Large intestine (tissue), 3 donors: ENCODE measurements around the gene PACS2. TPM values are rescaled to one million over a fixed set of nuclear protein-coding genes. Genes with fewer than 3 reads are reported as not detected.

Experiments used
- DNase-seq, 2 donors: peaks; one replicate each; pipeline versions ENCODE4 v3.0.0 to v3.0.0-alpha.2; 2013
- H3K27ac ChIP-seq: one replicate; pipeline ENCODE4 v1.5.1; 2013; ENCODE audit warnings: low read length
- H3K27me3 ChIP-seq: 2 replicates; pipeline ENCODE4 v1.6.1; 2013; ENCODE audit warnings: low read length; ENCODE audit not compliant: control insufficient read depth, insufficient read depth
- H3K36me3 ChIP-seq: 2 replicates; pipeline ENCODE4 v1.6.1; 2013; ENCODE audit warnings: low read length; ENCODE audit not compliant: control insufficient read depth, insufficient read depth
- H3K4me1 ChIP-seq: one replicate; pipeline ENCODE4 v1.6.1; 2013; ENCODE audit warnings: low read length; ENCODE audit not compliant: control insufficient read depth, insufficient read depth
- H3K4me3 ChIP-seq: one replicate; pipeline ENCODE4 v1.5.1; 2013; ENCODE audit warnings: low read length
- H3K9me3 ChIP-seq: one replicate; pipeline ENCODE4 v1.6.1; 2013; ENCODE audit warnings: mild to moderate bottlenecking, low read depth, low read length, moderate library complexity; ENCODE audit not compliant: control insufficient read depth
- WGBS: methylation state at CpG from one replicate; pipeline ENCODE4 v1.1.5; 2013; ENCODE audit warnings: low lambda C conversion rate; ENCODE audit not compliant: insufficient coverage; 5-methylcytosine and 5-hydroxymethylcytosine counted together
- polyA plus RNA-seq: library from polyadenylated mRNA; unstranded; fragments of 120-200 nt; gene quantifications from one replicate; pipeline ENCODE4 v1.2.1, GENCODE V29; 2013

Gene PACS2
- polyA plus RNA-seq, 1 donor = 54.6 TPM

DNA sequence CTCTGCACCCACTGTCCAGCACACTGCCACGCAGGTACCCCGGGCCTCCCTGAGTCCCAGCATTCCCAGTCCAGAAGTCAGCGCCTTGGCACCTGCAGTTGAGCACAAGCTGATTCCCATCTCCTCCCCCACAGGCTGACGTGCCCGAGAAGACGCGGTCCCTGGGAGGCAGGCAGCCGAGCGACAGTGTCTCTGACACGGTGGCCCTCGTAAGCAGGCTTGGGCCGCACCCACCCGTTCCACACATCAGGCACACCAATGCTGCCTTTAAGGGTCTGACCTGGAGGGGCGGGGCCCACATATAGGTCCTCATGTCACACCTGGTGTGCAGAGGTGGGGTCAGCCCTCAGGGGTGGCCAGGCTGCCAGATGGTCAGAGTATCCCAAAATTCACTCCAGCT, 65.4 kb downstream of the PACS2 start:
- DNase-seq = no peak
- Histone ChIP-seq H3K4me3 (no peak overlapping the region), H3K27ac (no peak overlapping the region), H3K4me1 (no peaks in the 10 kb centered on the region), H3K27me3 (no peaks in the 10 kb centered on the region), H3K9me3 (no peaks in the 10 kb centered on the region), H3K36me3 (peaks cover 41% of the 10 kb centered on the region)
- no CpG with 5 or more reads among the region's 14 CpGs for WGBS

DNA sequence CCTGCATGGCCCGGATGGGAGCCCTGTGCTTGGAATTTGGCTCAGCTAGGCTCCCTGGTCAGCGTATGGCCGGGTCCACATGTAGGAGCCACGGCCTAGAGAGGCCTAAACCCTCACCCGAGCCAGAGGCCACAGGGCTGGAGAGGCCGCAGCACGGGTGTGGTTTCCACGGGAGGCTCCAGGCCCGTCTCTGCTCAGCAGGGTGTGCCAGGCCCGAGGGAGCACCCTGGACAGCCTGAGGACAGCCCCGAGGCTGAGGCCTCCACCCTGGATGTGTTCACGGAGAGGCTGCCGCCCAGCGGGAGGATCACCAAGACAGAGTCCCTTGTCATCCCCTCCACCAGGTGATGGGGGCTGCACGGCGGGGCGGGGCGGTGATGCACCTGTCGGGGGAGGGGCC, 66.2 kb downstream of the PACS2 start:
- no CpG with 5 or more reads among the region's 19 CpGs for WGBS
- no peaks in the 10 kb centered on the region for H3K9me3 ChIP-seq
- H3K27ac ChIP-seq = no peak overlapping the region
- H3K36me3 ChIP-seq = peaks cover 46% of the 10 kb centered on the region
- no peak overlapping the region for H3K4me3 ChIP-seq
- no peaks in the 10 kb centered on the region for H3K27me3 ChIP-seq
- DNase-seq = no peak
- no peaks in the 10 kb centered on the region for H3K4me1 ChIP-seq

DNA sequence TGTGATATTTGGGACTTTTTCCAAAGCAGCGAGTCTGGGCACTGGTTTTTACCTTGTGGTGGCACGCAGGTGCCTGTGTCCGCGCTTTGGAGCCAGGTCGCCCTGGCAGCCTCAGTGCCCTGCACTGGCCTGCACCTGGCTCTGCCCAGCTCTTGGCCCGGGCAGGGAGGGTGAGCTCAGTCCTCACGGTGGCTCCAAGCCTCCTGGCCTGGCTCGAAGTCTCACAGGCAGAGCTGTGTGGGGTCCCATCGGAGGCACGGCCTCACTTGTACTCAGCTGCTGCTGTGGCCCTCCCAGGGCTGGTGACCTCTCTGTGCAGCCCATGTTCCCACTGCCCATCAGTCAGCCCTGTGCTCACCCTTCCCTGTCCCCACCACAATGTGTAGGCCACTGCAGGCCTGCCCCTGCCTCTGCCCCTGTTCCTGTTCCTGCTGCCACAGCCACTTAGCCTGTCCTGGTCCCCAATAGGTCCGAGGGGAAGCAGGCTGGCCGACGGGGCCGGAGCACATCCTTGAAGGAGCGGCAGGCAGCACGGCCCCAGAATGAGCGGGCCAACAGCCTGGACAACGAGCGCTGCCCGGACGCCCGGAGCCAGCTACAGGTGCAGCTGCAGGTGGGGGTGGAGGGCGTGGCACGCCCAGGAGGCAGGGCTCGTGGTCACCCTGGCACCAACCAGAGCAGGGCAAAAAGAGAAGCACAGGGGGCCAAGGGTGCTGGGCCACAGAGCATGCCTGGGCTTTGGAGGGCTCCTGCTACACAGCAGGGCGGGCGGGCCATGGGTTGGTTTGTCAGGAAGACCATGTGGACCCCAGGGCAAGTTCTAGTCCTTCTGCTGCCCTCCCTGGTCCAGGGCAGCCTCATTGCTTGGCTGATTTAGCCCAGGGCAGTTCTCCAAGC, 67.1 kb downstream of the PACS2 start:
- H3K9me3 ChIP-seq = no peaks in the 10 kb centered on the region
- WGBS = no CpG with 5 or more reads among the region's 27 CpGs
- H3K4me3 ChIP-seq = no peak overlapping the region
- H3K27me3 ChIP-seq = no peaks in the 10 kb centered on the region
- no peak overlapping the region for H3K27ac ChIP-seq
- peaks cover 50% of the 10 kb centered on the region for H3K36me3 ChIP-seq
- no peaks in the 10 kb centered on the region for H3K4me1 ChIP-seq
- no peak for DNase-seq

DNA sequence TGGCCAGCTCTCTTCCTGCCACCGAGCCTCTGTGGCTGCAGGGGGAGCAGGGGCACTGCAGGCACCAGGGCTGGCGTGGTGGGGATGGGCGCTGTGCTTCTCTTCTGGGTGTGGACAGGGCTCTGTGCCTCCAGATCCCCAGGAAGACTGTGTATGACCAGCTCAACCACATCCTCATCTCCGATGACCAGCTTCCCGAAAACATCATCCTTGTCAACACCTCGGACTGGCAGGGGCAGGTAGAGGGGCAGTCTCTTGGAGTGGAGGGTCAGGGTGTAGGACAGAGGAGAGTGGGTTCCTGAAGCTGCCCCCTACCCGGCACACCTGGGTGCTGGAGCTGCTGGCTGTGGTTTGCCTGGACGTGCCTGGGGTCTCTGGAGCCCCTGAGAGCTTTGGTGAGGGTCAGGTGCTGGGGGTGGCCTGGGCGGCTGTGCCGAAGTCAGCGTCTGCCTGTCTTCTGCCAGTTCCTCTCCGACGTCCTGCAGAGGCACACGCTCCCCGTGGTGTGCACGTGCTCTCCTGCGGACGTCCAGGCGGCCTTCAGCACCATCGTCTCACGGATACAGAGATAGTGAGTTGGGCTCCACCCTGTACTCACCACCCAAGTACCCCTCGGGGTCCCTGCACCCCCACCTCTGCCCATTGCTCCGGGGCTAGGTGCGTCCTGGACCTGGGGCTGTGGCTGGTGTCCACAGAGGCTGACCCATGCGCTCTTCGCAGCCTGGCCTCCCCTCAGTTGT, 68.0 kb downstream of the PACS2 start:
- Histone ChIP-seq H3K4me3 (no peak overlapping the region), H3K4me1 (no peaks in the 10 kb centered on the region), H3K36me3 (peaks cover 58% of the 10 kb centered on the region), H3K27me3 (no peaks in the 10 kb centered on the region), H3K9me3 (no peaks in the 10 kb centered on the region), H3K27ac (no peak overlapping the region)
- DNase-seq = no peak
- whole genome bisulfite sequencing = no CpG with 5 or more reads among the region's 26 CpGs

GRCh38 chr14:105383083-105383730, 68.7 kb downstream of the PACS2 start:
- peaks cover 60% of the 10 kb centered on the region for H3K36me3 ChIP-seq
- no peaks in the 10 kb centered on the region for H3K27me3 ChIP-seq
- no peak overlapping the region for H3K4me3 ChIP-seq
- no peaks in the 10 kb centered on the region for H3K4me1 ChIP-seq
- H3K27ac ChIP-seq = no peak overlapping the region
- DNase-seq = no peak
- no peaks in the 10 kb centered on the region for H3K9me3 ChIP-seq
- WGBS = no CpG with 5 or more reads among the region's 32 CpGs

DNA sequence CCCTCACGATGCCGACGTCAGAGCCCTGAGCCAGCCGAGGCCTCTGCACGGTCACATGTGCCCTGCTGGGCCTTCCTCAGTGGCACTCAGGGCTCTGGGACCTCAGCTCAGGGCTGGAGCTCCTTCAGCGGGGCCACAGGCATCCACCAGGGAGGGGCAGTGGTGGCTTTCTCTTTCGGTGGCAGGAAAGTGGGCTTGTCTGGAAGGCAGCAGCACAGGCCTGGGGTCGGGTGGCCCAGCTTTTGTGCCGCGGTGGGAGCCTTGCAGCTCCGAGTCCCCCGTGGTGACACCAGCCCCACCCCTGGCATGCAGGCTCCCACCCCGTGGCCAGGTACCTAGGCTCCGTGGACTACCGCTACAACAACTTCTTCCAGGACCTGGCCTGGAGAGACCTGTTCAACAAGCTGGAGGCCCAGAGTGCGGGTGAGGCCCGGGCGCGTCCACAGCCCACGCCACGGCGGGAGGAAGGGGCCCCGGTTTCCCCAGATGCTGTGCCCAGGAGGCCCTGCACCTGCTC, 69.6 kb downstream of the PACS2 start:
- Histone ChIP-seq H3K27ac (no peak overlapping the region), H3K9me3 (no peaks in the 10 kb centered on the region), H3K4me1 (no peaks in the 10 kb centered on the region), H3K27me3 (no peaks in the 10 kb centered on the region), H3K4me3 (no peak overlapping the region), H3K36me3 (peaks cover 60% of the 10 kb centered on the region)
- no CpG with 5 or more reads among the region's 23 CpGs for WGBS
- DNase-seq = no peak

GRCh38 chr14:105384605-105385321, 70.2 kb downstream of the PACS2 start:
- H3K36me3 ChIP-seq = peaks cover 57% of the 10 kb centered on the region
- WGBS = no CpG with 5 or more reads among the region's 29 CpGs
- H3K9me3 ChIP-seq = no peaks in the 10 kb centered on the region
- H3K27me3 ChIP-seq = no peaks in the 10 kb centered on the region
- no peak overlapping the region for H3K27ac ChIP-seq
- no peaks in the 10 kb centered on the region for H3K4me1 ChIP-seq
- no peak for DNase-seq
- no peak overlapping the region for H3K4me3 ChIP-seq

- WGBS = no CpG with 5 or more reads among the region's 19 CpGs
- peaks cover 54% of the 10 kb centered on the region for H3K36me3 ChIP-seq
- no peak for DNase-seq
These were observed 70.7 kb downstream of the PACS2 start for GRCh38 chr14:105385322-105385637.

DNA sequence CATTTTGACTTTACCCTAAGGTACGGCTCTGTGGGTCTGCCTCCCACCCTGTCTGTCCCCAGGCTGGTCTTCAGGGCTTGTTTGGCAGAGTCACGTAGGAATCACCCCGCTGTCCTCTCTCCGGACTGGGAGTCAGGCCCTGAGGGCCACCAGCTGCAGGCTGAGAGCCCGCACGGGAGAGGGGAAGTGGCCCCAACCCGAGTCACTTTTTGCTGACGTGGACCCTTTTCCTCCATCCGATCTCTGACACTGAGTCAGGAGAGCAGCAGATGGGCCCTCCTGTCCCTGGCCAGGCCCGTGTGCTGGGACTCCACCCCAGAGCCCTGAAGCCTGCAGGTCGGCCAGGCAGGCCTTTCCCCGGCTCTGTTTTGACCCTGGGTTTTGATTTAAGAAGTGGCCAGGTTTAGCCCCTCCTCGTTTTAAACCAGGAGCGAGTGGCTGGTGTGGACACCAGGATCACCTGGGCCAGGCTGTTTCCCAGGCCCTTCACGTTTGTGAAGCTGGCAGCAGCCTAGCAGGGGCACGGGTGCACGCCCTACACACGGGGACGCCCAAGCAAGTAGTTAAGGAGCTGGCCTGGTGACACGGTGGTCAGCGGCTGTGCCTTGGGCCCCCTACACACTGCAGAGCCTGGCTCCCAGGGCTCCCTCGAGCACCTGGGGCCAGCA, 71.3 kb downstream of the PACS2 start:
- no peak for DNase-seq
- Histone ChIP-seq H3K9me3 (no peaks in the 10 kb centered on the region), H3K27ac (no peak overlapping the region), H3K27me3 (no peaks in the 10 kb centered on the region), H3K4me1 (no peaks in the 10 kb centered on the region), H3K36me3 (peaks cover 51% of the 10 kb centered on the region), H3K4me3 (no peak overlapping the region)
- WGBS = no CpG with 5 or more reads among the region's 22 CpGs

More at GRCh38 chr14:105385322-105385637, 70.7 kb downstream of the PACS2 start:
- no peaks in the 10 kb centered on the region for H3K4me1 ChIP-seq
- H3K4me3 ChIP-seq = no peak overlapping the region
- no peaks in the 10 kb centered on the region for H3K27me3 ChIP-seq
- no peak overlapping the region for H3K27ac ChIP-seq
- H3K9me3 ChIP-seq = no peaks in the 10 kb centered on the region
